Upper lobe of right lung (tissue), 1 donor: ENCODE results near the gene SNX21. TPM values are rescaled to one million over a fixed set of nuclear protein-coding genes. Genes with fewer than 3 reads are reported as not detected.

Experiments
- ATAC-seq: fragments of 200-7000 bp; cut with Tn5 transposase; one replicate; pipeline ENCODE4 v1.9.1; 2020; ENCODE audit warnings: mild to moderate bottlenecking, moderate library complexity
- DNase-seq: peaks from one replicate; pipeline ENCODE4 v3.0.0-alpha.2; 2020
- H3K27ac ChIP-seq: fragments of 200-600 bp; one replicate; pipeline ENCODE4 v1.8.0; 2022
- H3K27me3 ChIP-seq: fragments of 200-600 bp; one replicate; pipeline ENCODE4 v1.8.0; 2022; ENCODE audit warnings: mild to moderate bottlenecking
- H3K36me3 ChIP-seq: fragments of 200-600 bp; one replicate; pipeline ENCODE4 v1.8.0; 2022
- H3K4me1 ChIP-seq: fragments of 200-600 bp; one replicate; pipeline ENCODE4 v1.8.0; 2022
- H3K4me3 ChIP-seq: fragments of 200-600 bp; one replicate; pipeline ENCODE4 v1.8.0; 2022; ENCODE audit warnings: mild to moderate bottlenecking
- H3K9me3 ChIP-seq: fragments of 200-600 bp; one replicate; pipeline ENCODE4 v1.8.0; 2022
- intact Hi-C: fragments of 100-400 bp; cut with DNase I; formaldehyde crosslinking; loops from one replicate; pipeline ENCODE4 v1.11.0; 2022
- total RNA-seq: library from RNA; stranded (reverse); fragmentation: NEBNext Ultra II Directional; extraction: Animal tissue kit (Norgen Biotek cat#: 25700); gene quantifications from one replicate; pipeline ENCODE4 v1.2.1, GENCODE V29; 2021
- TF ChIP-seq, protein P1 (sequence below): fragments of 200-600 bp; IDR thresholded peaks from one replicate; pipeline ENCODE4 v1.8.0; 2022; ENCODE audit warnings: antibody characterized with exemption
- donor health status: DM: no; HTN: yes; CAD: no; lungs with severe emphysema.

Gene SNX21
- total RNA-seq, 1 donor from 2014 or later: 23.4 TPM

DNA sequence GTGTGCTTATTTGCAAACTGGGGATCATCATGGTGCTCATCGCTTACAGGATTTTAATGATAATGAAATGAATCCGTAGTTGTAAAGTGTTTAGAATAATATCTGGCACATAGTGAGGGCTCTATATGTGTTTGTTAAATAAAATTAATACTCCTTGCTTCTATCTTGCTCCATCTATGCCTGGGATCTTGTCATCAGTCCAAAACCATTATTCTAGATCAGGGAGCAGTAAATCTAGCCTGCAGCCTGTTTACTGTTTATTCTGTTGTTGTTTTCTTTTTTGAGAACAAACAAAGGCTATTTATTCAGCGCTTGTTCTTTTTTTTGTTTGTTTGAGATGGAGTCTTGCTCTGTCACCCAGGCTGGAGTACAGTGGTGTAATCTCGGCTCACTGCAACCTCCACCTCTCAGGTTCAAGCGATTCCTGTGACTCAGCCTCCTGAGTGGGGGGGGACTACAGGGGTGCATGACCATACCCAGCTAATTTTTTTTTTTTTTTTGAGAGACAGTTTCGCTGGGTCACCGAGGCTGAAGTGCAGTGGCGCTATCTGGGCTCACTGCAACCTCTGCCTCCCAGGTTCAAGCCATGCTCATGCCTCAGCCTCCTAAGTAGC lies 15.5 kb downstream of the SNX21 start:
- H3K9me3 ChIP-seq: no peaks in the 10 kb centered on the region
- H3K4me1 ChIP-seq: no peaks in the 10 kb centered on the region
- TF ChIP-seq, protein P1, sequence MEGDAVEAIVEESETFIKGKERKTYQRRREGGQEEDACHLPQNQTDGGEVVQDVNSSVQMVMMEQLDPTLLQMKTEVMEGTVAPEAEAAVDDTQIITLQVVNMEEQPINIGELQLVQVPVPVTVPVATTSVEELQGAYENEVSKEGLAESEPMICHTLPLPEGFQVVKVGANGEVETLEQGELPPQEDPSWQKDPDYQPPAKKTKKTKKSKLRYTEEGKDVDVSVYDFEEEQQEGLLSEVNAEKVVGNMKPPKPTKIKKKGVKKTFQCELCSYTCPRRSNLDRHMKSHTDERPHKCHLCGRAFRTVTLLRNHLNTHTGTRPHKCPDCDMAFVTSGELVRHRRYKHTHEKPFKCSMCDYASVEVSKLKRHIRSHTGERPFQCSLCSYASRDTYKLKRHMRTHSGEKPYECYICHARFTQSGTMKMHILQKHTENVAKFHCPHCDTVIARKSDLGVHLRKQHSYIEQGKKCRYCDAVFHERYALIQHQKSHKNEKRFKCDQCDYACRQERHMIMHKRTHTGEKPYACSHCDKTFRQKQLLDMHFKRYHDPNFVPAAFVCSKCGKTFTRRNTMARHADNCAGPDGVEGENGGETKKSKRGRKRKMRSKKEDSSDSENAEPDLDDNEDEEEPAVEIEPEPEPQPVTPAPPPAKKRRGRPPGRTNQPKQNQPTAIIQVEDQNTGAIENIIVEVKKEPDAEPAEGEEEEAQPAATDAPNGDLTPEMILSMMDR: no peak
- peaks cover 64% of the 10 kb centered on the region for H3K36me3 ChIP-seq
- H3K4me3 ChIP-seq: no peak overlapping the region
- no peak overlapping the region for H3K27ac ChIP-seq
- H3K27me3 ChIP-seq: no peaks in the 10 kb centered on the region
- DNase-seq (no peak), ATAC-seq (no peak)
- intact Hi-C loops: no loop called here

DNA sequence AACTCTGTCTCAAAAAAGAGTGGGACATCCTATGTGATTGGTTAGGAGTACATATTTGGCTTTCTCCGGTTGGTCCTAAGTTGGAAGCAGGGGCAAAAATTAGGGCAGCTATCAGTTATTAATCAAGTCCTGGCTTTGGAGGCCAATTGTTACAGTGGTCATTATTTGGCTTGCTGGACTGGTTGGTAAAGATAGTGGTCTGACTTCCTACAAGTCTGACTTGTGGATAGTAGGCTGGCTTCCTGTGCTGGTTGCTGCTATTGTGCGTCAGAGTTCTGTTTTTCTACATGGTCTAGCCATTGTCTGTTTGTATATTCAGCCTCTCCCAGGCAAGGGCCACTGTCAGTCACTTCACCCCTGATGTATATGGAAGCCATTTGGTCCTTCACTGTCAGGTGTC lies 16.6 kb downstream of the SNX21 start:
- TF ChIP-seq, protein P1: no peak
- Histone ChIP-seq H3K4me1 (peaks cover 2% of the 10 kb centered on the region), H3K27ac (no peak overlapping the region), H3K36me3 (peaks cover 52% of the 10 kb centered on the region), H3K4me3 (no peak overlapping the region), H3K9me3 (no peaks in the 10 kb centered on the region), H3K27me3 (no peaks in the 10 kb centered on the region)
- no peak for ATAC-seq
- intact Hi-C loops: no loop called here
- no peak for DNase-seq

DNA sequence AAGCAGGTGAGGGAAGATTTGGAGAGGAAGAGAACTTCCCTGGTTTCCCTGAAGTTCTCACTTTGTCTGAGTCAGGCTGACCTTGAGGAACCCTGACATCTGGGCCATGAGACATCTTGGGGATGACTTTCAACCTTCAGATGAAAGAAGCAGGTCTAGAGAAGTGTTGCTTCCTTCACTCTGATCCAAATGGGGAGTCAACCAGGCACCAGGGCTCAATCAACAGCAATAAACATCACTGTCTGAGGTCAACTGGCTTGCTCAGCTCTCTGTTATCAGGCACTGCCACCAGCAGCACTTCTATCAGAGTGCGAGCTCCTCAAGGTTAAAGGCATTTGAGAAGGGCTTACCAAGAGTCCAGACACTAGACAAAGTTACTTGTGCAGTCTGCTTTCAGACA lies 17.3 kb downstream of the SNX21 start:
- TF ChIP-seq, protein P1: no peak

GRCh38 chr20:45851501-45851900 lies 17.9 kb downstream of the SNX21 start:
- peaks cover 14% of the 10 kb centered on the region for H3K4me1 ChIP-seq
- no peak for DNase-seq
- no peak for ATAC-seq
- H3K9me3 ChIP-seq: no peaks in the 10 kb centered on the region
- intact Hi-C loops: no loop called here
- H3K4me3 ChIP-seq: no peak overlapping the region
- TF ChIP-seq, protein P1: no peak
- H3K27me3 ChIP-seq: no peaks in the 10 kb centered on the region
- peaks cover 39% of the 10 kb centered on the region for H3K36me3 ChIP-seq
- H3K27ac ChIP-seq: no peak overlapping the region

More for the DNA sequence above, 17.3 kb downstream of the SNX21 start:
- intact Hi-C loops: no loop called here
- H3K27me3 ChIP-seq: no peaks in the 10 kb centered on the region
- H3K4me3 ChIP-seq: no peak overlapping the region
- peaks cover 9% of the 10 kb centered on the region for H3K4me1 ChIP-seq
- H3K9me3 ChIP-seq: no peaks in the 10 kb centered on the region
- peaks cover 45% of the 10 kb centered on the region for H3K36me3 ChIP-seq
- H3K27ac ChIP-seq: no peak overlapping the region
- DNase-seq (no peak), ATAC-seq (no peak)

DNA sequence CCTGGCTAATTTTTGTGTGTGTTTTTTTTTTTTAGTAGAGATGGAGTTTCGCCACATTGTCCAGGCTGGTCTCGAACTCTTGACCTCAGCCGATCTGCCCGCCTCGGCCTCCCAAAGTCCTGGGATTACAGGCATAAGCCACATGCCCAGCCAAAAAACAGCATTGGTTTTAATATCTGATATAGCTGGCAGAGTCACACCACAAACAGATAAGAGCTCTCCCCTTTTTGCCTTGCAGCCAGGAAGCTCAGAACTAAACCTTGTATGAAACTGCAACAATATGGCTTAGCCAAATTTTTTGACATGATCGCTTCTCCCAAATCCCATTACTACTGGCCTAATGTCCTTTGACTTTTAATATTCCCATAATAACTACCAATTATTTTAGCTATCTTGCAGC lies 18.7 kb downstream of the SNX21 start:
- peaks cover 15% of the 10 kb centered on the region for H3K4me1 ChIP-seq
- peaks cover 36% of the 10 kb centered on the region for H3K36me3 ChIP-seq
- no peak overlapping the region for H3K4me3 ChIP-seq
- TF ChIP-seq, protein P1: no peak
- no peaks in the 10 kb centered on the region for H3K27me3 ChIP-seq
- H3K27ac ChIP-seq: no peak overlapping the region
- intact Hi-C loops: no loop called here
- ATAC-seq (no peak), DNase-seq (no peak)
- no peaks in the 10 kb centered on the region for H3K9me3 ChIP-seq

DNA sequence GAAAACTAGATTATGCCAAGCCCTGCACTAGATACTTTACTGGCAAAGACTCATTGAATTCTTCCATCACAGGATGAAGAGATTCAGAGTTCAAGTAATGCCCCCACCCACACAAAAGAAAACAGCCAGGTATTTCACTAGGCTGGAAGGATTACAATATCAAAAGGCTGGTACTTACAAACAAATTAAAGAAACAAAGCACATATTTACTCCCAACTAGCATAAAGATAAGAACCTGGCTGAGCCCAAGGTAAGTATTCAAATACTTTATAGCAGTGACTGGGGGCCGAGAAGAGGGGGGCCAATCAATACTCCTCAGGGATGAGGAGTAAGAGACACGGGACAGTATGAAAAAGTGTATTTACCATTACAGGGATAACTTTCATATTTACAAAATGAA lies 19.9 kb downstream of the SNX21 start:
- Histone ChIP-seq H3K4me1 (peaks cover 21% of the 10 kb centered on the region), H3K27ac (no peak overlapping the region), H3K27me3 (no peaks in the 10 kb centered on the region), H3K9me3 (no peaks in the 10 kb centered on the region), H3K4me3 (no peak overlapping the region), H3K36me3 (peaks cover 28% of the 10 kb centered on the region)
- TF ChIP-seq, protein P1: no peak
- ATAC-seq (no peak), DNase-seq (no peak)
- intact Hi-C loops: no loop called here
